Pancreas (tissue), 10 donors: ENCODE measurements around the gene MED26. TPM values are rescaled to one million over a fixed set of nuclear protein-coding genes. Genes with fewer than 3 reads are reported as not detected.

Experiments used
- ATAC-seq, 4 donors: fragments of 200-7000 bp; cut with Tn5 transposase; one replicate each; pipeline versions ENCODE4 v1.8.0 to v1.9.1; 2020; ENCODE audit warnings: mild to moderate bottlenecking in 4 of 4, moderate library complexity in 4 of 4
- DNase-seq, 6 donors: peaks; one replicate each; pipeline ENCODE4 v3.0.0-alpha.2; 2020
- FAIRE-seq: peaks from 2 replicates; lab custom pipeline; 2012; peaks lifted over from hg19 to GRCh38; lab: Jason Lieb, UNC
- H3K27ac ChIP-seq, 4 donors: fragments of 200-600 bp; sonication (generic); 1 replicate in 3 of 4; 2 replicates in 1 of 4; pipeline versions ENCODE4 v1.5.0 to v1.8.0; 2020
- H3K27me3 ChIP-seq, 4 donors: fragments of 200-600 bp; one replicate each; pipeline ENCODE4 v1.8.0; 2021
- H3K36me3 ChIP-seq, 3 donors: fragments of 200-600 bp; sonication (generic) in 1 of 3; one replicate each; pipeline versions ENCODE4 v1.5.0 to v1.8.0; 2020 to 2021
- H3K4me1 ChIP-seq, 3 donors: fragments of 200-600 bp; one replicate each; pipeline ENCODE4 v1.8.0; 2021
- H3K4me3 ChIP-seq, 4 donors: fragments of 200-600 bp; sonication (generic) in 2 of 4; one replicate each; pipeline versions ENCODE4 v1.5.0 to v1.8.0; 2020 to 2021
- H3K9me3 ChIP-seq, 4 donors: fragments of 200-600 bp; one replicate each; pipeline ENCODE4 v1.8.0; 2021
- WGBS, 2 donors: extraction: QIAGEN DNeasy Blood & Tissue Kit; methylation state at CpG; one replicate each; pipeline ENCODE4 v1.1.7; 2013; 5-methylcytosine and 5-hydroxymethylcytosine counted together
- intact Hi-C, 3 donors: fragments of 100-400 bp; cut with DNase I; formaldehyde crosslinking; loops; one replicate each; pipeline versions ENCODE4 v1.11.1 to v1.14.2; 2022
- polyA plus RNA-seq, 2 donors: library from polyadenylated mRNA; stranded (reverse); fragments of 200-250 nt; gene quantifications; one replicate each; pipeline ENCODE4 v1.2.3, GENCODE V29; 2013
- total RNA-seq, 6 donors: library from RNA; stranded (reverse); fragmentation: NEBNext Ultra II Directional in 4 of 6; extraction: Animal tissue kit (Norgen Biotek cat#: 25700) in 4 of 6; gene quantifications; one replicate each; pipeline versions ENCODE4 v1.2.1 to v1.2.4, GENCODE V29; 2021 to 2023
- TF ChIP-seq, protein P1 (sequence below), 4 donors: fragments of 200-600 bp; sonication (generic) in 3 of 4; IDR thresholded peaks; one replicate each; pipeline versions ENCODE4 v1.5.0 to v1.8.0; 2021; ENCODE audit warnings: antibody characterized with exemption in 4 of 4
- donor health status: healthy with polysubstance abuse.
- donor health status: DM: no; HTN: no; CAD: no; lungs with moderate emphysema.
- donor health status: DM: no; HTN: no; CAD: no.
- donor health status: control.
- donor health status: control.
- donor health status: Bipolar disorder and iron deficiency.
- donor health status: DM: yes; HTN: yes; CAD: no.
- donor health status: DM: no; HTN: no; CAD: no.
- donor health status: DM: no; HTN: no; CAD: no.
- donor health status: DM: yes; HTN: yes; CAD: no.

Gene MED26
- total and polyA plus RNA-seq, 8 donors: 3.7 to 7.1 (median 4.0) TPM

DNA sequence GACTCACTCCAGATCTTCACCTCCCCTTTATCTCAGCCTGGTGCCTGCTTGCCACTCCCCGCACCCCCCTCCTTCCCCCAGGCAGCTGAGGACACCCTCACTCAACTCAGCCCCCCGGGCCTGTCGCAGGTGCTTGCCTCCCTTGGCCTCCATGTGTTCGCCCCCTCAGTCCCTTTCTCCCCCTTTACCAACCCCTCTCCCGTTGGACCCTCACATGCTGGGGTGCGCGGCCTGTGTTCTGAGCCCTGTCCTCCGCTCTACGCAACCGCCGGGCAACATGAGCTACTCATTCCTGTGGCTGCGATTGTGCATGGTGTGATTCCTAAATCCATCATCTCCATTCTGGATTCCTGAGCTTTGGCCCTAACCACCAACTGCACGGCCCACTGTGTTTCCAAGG lies 90.9 kb downstream of the MED26 start:
- DNase-seq (no peak), FAIRE-seq (no peak), ATAC-seq (no peak)
- WGBS, 2 donors: 91 to 92% methylated on average over 13 of the region's 13 CpGs
- intact Hi-C loops: no loop called here
- H3K27ac ChIP-seq: no peak overlapping the region
- H3K4me3 ChIP-seq: no peak overlapping the region
- peaks cover 9 to 18% (median 10%) of the 10 kb centered on the region in 3 donors for H3K4me1 ChIP-seq
- H3K27me3 ChIP-seq: no peaks in the 10 kb centered on the region
- peaks cover 5 to 35% (median 30%) of the 10 kb centered on the region in 3 donors for H3K36me3 ChIP-seq
- TF ChIP-seq, protein P1, sequence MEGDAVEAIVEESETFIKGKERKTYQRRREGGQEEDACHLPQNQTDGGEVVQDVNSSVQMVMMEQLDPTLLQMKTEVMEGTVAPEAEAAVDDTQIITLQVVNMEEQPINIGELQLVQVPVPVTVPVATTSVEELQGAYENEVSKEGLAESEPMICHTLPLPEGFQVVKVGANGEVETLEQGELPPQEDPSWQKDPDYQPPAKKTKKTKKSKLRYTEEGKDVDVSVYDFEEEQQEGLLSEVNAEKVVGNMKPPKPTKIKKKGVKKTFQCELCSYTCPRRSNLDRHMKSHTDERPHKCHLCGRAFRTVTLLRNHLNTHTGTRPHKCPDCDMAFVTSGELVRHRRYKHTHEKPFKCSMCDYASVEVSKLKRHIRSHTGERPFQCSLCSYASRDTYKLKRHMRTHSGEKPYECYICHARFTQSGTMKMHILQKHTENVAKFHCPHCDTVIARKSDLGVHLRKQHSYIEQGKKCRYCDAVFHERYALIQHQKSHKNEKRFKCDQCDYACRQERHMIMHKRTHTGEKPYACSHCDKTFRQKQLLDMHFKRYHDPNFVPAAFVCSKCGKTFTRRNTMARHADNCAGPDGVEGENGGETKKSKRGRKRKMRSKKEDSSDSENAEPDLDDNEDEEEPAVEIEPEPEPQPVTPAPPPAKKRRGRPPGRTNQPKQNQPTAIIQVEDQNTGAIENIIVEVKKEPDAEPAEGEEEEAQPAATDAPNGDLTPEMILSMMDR (IDR thresholded peaks at IDR 0.05): no peak
- no peaks in the 10 kb centered on the region for H3K9me3 ChIP-seq

DNA sequence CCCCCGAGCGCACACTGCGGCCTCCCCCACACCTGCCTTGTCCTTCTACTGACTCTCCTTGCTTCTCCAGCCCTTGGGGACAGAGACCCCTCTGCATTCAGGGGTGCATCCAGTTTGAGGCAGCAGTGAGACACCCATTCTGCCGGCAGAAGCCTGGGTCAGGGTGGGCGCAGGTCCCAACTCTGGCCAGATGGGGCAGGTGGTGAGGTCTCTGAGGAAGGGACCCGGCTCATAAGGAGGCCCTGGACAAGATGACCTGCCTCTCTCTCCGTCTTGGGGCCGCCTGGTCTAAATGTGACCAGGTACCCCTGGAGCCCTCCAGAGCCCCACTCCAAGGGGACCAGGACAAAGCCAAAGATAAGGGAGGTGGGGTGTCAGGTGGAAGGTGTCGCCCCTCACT lies 91.9 kb downstream of the MED26 start:
- 91% methylated on average over 9 of the region's 9 CpGs for WGBS, 2 donors
- peaks cover 5 to 45% (median 40%) of the 10 kb centered on the region in 3 donors for H3K36me3 ChIP-seq
- peaks cover 5 to 14% (median 8%) of the 10 kb centered on the region in 3 donors for H3K4me1 ChIP-seq
- no peak overlapping the region for H3K4me3 ChIP-seq
- H3K9me3 ChIP-seq: no peaks in the 10 kb centered on the region
- H3K27me3 ChIP-seq: no peaks in the 10 kb centered on the region
- TF ChIP-seq, protein P1 (IDR thresholded peaks at IDR 0.05): no peak
- no peak overlapping the region for H3K27ac ChIP-seq
- ATAC-seq (no peak), FAIRE-seq (no peak), DNase-seq (no peak)
- intact Hi-C loops: no loop called here

DNA sequence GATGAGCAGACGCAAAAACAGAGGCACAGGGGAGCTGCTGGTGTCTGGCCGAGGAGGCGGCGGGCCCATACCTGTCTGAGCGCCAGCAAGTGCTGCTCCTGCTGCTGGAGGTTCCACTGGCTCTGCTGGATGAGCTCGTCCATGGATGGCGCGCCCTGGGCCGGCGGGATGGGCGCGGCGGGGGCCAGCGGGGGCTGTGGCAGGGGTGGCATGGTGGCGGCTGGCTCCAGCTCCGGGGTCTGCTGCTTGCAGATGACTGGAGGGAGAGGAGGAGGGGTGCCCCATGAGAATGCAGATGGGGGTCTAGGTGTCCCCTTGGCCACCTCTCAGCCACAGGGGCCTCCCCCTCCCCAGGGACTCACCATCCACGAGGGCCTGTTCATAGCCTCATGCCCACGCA lies 92.6 kb downstream of the MED26 start:
- H3K27me3 ChIP-seq: no peaks in the 10 kb centered on the region
- no peaks in the 10 kb centered on the region for H3K9me3 ChIP-seq
- no peak overlapping the region for H3K4me3 ChIP-seq
- FAIRE-seq (no peak), DNase-seq (peak in 1 of 6 donors; percentile 67), ATAC-seq (no peak)
- H3K27ac ChIP-seq: no peak overlapping the region
- H3K4me1 ChIP-seq: peaks cover 0 to 8% (median 1%) of the 10 kb centered on the region in 3 donors
- intact Hi-C loops: no loop called here
- peaks cover 6 to 52% (median 47%) of the 10 kb centered on the region in 3 donors for H3K36me3 ChIP-seq
- TF ChIP-seq, protein P1 (IDR thresholded peaks at IDR 0.05): no peak
- 94 to 95% methylated on average over 17 to 18 of the region's 18 CpGs for WGBS, 2 donors

- peak in 1 of 6 donors; percentile 71 for DNase-seq
- FAIRE-seq: no peak
- Histone ChIP-seq H3K9me3 (no peaks in the 10 kb centered on the region), H3K27me3 (no peaks in the 10 kb centered on the region), H3K27ac (no peak overlapping the region), H3K4me1 (no peaks in the 10 kb centered on the region), H3K36me3 (peaks cover 14 to 78% (median 68%) of the 10 kb centered on the region in 3 donors), H3K4me3 (no peak overlapping the region)
- ATAC-seq: no peak
- intact Hi-C loops: no loop called here
- 92 to 94% methylated on average over 39 to 47 of the region's 47 CpGs for WGBS, 2 donors
- TF ChIP-seq, protein P1 (IDR thresholded peaks at IDR 0.05): no peak
These were observed 95.4 kb downstream of the MED26 start for GRCh38 chr19:16532440-16533234.

DNA sequence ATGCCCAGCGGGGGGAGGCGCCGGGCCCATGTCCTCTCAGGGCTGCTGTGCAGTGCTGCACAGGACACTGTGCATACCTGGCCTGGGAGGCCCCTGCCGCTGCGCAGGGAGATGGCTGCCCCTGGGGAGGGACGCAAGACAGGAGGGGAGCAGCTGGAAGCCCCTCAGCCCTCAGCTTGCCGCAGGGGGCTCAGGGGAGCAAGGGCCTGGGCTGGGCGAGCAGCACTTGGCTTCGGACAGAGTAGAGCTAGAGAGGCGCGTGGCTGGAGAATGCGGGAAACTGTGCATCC lies 96.7 kb downstream of the MED26 start:
- H3K36me3 ChIP-seq: peaks cover 14 to 89% (median 80%) of the 10 kb centered on the region in 3 donors
- 94 to 97% methylated on average over 12 of the region's 12 CpGs for WGBS, 2 donors
- TF ChIP-seq, protein P1 (IDR thresholded peaks at IDR 0.05): no peak
- no peak overlapping the region for H3K4me3 ChIP-seq
- no peaks in the 10 kb centered on the region for H3K9me3 ChIP-seq
- no peak overlapping the region for H3K27ac ChIP-seq
- intact Hi-C loops: no loop called here
- DNase-seq (no peak), FAIRE-seq (no peak), ATAC-seq (no peak)
- H3K4me1 ChIP-seq: no peaks in the 10 kb centered on the region
- H3K27me3 ChIP-seq: no peaks in the 10 kb centered on the region
